ENCODE measurements around the gene UGT1A7.
"Not testable (repeated sequence)": the region's sequence is repeated elsewhere in the genome, so short reads cannot be mapped to it uniquely, and the experiment has no call there.

DNA sequence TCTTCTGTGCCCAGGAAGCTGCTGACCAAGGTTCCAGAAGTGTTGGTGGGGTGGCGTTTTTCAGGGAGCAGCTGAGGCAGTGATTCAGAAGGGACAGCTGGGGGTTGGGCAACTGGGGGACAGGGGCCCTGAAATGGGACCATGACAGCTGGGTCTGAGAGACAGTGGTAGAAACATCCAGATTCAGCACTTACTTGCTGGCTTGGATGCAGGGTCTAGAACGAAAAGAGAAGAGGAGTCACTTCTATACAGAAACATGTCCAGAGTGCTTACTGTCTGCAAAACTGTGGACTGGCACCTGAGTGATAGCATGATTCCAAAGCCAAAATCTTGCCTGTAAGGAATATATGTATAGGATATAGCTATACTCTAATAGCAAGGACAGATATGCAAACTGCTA is 64.1 kb downstream of the UGT1A7 start:
- TF ChIP-seq, protein P1, sequence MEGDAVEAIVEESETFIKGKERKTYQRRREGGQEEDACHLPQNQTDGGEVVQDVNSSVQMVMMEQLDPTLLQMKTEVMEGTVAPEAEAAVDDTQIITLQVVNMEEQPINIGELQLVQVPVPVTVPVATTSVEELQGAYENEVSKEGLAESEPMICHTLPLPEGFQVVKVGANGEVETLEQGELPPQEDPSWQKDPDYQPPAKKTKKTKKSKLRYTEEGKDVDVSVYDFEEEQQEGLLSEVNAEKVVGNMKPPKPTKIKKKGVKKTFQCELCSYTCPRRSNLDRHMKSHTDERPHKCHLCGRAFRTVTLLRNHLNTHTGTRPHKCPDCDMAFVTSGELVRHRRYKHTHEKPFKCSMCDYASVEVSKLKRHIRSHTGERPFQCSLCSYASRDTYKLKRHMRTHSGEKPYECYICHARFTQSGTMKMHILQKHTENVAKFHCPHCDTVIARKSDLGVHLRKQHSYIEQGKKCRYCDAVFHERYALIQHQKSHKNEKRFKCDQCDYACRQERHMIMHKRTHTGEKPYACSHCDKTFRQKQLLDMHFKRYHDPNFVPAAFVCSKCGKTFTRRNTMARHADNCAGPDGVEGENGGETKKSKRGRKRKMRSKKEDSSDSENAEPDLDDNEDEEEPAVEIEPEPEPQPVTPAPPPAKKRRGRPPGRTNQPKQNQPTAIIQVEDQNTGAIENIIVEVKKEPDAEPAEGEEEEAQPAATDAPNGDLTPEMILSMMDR (IDR thresholded peaks at IDR 0.05) = not testable (repeated sequence)
- not testable (repeated sequence) for TF ChIP-seq POLR2A (IDR thresholded peaks at IDR 0.05)

Measured in esophagus squamous epithelium (tissue), 4 donors.